GM19193 (cell line): ENCODE measurements around the gene LAMA5.

Experiments used
- POLR2A ChIP-seq: IDR thresholded peaks from 4 replicates; pipeline ENCODE4 v1.6.1; 2011; ENCODE audit not compliant: insufficient read depth, insufficient read length; ENCODE audit errors: extremely low read depth

LAMA5 gene

DNA sequence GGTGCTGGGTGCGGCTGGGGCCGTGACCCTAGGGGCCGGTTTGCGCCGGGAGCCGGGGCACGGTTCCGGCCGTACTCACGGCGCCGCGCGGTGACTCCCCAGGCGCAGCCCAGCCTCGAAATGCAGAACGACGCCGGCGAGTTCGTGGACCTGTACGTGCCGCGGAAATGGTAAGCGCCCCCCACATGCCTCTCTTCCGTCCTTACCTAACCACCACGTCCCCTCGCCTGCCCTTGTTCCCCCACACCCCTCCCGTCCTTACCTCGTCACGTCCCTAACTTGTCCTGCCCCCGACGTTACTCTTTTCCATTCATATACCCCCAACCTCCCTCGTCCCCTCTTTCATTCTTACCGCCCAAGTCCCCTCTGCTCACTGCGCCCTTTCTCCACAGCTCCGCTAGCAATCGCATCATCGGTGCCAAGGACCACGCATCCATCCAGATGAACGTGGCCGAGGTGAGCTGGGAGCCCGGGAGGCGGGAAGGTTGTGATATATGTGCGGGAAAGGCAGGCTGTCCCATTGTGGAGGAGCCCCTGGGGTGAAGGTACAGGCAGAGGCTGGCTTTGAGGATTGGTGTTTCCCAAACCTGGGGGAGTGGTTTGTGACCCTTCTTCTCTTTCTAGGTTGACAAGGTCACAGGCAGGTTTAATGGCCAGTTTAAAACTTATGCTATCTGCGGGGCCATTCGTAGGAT, 20.3 kb upstream of the LAMA5 start:
- TF ChIP-seq POLR2A, result no peak

DNA sequence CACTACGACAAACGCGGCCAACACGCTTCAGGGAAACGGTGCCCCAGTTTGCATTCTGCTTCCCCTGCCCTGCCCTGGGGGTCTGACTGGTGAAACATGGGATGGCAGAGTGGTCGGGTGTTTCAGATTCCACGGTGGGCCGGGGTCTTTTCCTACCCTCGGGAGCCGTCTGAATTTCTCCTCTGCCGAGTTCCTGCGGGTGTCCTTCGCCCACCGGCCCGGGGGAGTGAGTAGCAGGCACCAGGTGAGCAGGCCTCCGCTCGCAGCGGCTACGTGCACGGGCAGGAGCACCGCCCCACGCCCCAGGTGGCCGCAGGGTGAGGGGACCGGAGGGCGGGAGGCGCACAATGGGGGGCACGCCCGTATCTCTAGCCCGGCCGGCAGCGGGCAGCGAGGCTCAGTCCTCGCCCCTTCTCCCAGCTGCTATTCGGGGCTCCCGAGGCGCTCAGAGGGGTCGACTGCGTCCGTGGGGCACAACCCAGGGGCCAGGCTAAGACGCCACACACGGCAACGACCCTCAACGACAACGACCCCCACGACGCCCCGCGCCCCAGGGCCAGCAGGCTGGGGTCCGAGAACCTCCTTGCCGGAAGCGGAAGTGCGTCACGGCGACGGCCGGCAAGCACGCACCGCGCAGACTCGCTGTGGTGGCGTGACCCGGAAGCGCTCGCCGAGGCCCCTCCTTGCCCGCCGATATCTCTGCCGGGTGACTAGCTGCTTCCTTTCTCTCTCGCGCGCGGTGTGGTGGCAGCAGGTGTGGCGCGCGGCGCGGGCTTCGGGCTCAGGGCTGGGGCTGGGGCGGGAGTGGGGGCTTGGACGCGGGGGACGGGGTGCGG, 19.5 kb upstream of the LAMA5 start, which contains the start of gene RPS21:
TSS of gene RPS21 (plus strand) at position 721 of the 836 bp plus-strand sequence. CDS start 236 bp downstream, outside the sequence.
- peak; percentile 95 for TF ChIP-seq POLR2A

DNA sequence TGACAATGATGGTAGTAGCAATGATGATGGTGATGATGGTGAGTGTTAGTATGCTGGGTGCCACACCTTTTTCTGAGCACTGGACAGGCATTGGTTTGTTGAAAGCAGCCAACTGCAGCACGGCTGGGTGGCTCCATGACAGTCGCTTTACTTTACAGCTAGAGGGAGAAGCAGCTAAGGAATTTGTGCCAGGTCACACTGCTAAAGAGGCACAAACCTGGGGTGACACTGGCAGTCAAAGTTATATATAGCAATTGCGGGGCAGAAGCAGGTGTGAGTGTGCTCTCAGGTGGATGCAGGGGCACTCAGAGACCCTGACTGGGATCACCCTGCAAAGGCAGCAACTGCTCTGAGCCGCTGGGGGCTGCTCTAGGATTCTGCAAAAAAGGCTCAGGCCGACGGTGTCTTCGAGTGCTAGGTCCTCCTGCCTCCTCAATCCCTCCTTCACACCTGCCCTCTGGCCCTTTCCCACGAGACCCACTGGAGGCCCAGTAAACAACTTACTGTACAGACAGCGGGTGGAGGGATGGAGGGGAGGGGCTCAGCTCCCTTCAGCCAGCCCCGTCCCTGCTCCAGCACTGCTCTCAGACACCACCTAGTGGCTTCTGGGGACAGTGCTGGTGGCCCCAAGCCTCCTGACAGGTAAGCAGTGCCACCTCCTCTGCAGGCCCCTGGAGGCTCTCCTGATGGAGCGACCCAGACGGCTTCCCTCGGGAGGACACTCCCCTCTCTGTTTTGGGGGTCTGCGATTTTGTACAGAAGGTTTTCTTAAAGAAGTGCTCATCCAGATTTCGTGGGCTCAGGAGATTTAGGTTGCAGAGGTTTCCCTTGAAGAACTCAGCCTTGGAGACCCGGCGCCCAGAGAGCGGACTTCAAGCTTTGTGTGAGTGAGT, 15.4 kb upstream of the LAMA5 start:
- TF ChIP-seq POLR2A, result no peak

DNA sequence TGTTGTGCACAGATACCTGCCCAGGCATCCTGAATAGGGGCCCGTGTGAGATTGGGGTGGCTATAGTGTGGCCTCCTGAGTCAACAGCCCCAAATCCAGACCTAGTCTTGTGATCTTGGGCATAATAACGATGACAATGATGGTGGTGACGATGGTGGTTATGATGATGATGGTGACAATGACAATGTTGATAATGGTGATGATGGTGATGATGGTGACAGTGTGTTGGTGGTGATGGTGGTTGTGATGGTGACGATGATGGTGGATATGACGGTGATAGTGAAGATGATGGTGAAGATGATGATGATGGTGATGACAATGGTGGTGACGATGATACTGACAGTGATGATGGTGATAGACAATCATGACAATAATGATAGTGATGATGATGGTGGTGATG, 14.7 kb upstream of the LAMA5 start:
- TF ChIP-seq POLR2A, result no peak

DNA sequence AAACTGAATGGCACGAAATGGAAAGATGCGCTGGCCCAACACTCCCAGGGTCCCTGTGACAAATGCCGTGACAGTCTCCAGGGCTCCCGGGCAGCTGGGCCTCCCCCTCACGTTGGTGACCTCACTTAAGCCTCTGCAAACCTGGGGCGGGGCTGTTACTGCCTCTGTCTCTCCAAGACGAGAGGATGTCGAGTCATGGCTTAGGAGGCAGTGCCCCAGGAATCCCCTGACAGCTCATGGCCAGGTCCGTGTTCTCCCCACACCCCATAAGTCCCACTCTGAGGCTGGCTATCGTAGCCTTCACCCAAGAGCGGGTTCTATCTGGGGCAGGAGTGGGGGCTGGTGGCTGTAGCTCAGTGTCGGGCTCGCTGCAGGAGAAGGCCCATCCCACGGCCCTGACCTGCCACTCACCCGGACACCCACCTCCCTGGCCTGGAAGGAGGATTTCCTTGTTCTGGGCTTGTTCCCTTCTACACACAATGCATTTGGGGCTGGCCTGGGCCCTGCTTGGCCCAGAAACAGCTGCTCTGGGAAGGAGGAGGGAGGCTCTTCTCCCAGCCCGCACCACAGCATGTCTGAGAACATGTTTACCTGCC, 14.2 kb upstream of the LAMA5 start:
- no peak for TF ChIP-seq POLR2A

DNA sequence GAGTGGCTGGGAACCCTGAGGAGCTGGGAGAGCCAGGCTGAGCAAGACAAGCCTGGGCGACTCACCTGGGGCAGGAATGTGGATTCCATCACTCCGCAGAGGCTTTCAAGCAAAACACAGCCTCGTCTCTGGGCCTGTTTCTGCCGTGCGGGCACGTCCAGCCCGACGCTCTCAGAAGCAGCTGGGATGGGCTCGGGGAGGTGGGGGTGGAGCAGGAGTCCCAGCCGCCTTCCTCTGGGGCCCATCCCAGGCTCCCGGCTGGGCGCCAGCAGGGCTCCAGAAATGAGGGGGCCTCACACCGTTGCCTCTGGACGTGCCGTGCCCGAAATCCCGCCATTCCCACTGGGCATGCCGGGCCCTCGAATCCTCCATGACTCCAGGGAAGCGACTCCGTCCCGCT, 11.1 kb upstream of the LAMA5 start:
- peak; percentile 5 for TF ChIP-seq POLR2A

DNA sequence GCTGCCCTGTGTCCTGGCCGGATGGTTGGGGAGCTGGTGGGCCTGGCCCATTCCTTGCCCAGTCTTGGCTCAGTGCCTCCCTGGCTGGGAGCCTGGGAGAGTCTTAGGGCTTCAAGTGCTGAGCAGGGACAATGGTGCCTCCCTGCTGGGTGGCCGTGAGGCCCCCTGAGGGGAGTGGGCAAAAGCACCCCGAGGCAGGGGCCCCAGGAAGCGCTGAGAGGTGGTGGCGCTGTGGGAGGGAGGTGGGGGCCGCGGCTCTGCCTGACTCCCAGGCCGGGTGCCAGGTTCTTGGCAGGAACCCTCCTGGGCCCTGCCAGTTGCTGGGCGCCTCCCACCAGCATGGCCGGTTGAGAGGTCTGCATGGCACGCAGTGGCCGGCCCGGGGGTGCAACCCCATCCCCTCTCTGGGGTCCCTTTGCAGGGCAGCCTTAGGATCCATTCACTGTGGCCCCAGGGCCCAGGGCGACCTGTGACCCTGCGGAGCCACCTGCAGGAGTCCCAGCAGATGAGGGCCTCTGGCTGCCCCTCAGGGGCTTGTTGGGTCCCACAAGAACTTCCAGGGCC, 10.6 kb upstream of the LAMA5 start:
- TF ChIP-seq POLR2A, result no peak

DNA sequence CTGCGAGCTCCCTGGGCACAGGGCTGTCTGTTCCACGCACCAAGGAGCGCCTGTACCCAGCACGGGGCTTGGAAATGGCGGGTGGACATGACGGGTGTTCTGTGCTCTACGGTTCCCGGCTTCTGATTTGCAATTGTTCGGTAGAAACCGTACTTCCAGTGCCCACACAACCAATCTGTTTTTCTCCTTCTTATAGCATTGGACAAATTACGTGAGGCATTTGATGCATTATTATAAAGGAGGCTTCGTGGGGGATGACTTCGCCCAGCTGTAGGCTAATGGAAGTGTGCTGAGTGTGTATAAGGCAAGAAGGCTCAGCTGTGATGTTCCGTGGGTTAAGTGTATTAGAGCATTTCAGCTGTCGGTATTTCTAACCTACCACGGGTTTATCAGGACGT, 10.0 kb upstream of the LAMA5 start:
- TF ChIP-seq POLR2A, result no peak

DNA sequence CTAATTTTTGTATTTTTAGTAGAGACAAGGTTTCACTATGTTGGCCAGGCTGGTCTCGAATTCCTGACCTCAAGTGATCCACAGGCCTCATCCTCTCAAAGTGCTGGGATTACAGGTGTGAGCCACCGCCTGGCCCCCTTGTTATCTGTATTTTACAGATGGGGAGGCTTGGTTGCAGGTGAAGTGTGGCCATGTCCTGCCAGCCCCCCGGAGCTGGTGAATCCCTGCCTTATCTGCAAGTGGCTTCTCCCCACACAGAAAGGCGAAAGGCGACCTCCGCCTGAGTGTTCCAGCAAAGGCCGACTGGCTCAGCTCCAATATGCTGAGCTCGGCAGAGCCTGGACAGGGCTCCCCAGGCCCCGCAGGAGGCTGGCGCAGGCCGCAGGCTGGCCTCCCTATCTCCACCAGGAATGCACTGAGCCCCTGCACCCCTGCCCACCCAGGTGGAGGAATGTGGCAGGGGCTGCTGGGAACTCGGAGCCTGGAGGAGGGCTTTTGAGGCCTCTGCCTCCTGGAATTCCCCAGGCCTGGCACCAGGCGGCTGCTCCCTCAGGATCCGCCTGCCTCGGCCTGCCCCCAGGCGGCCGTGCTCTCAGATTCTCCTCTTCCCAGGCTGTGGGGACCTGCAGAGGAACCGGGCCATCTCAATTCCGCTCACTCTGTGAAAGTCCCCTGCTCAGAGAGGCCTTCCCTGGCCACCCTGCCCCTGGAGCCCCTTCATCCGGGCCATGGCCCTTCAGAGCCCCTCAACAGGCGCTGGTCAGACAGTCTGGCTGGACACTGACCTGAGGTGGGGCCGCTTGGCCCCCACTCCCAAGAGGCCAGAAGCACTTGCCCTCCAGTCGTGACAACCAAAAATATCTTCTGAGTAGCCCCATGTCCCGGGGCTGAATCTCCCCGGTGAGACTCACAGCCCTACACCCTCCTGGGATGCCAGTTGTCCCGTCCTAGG, 9.3 kb upstream of the LAMA5 start:
- no peak for TF ChIP-seq POLR2A

DNA sequence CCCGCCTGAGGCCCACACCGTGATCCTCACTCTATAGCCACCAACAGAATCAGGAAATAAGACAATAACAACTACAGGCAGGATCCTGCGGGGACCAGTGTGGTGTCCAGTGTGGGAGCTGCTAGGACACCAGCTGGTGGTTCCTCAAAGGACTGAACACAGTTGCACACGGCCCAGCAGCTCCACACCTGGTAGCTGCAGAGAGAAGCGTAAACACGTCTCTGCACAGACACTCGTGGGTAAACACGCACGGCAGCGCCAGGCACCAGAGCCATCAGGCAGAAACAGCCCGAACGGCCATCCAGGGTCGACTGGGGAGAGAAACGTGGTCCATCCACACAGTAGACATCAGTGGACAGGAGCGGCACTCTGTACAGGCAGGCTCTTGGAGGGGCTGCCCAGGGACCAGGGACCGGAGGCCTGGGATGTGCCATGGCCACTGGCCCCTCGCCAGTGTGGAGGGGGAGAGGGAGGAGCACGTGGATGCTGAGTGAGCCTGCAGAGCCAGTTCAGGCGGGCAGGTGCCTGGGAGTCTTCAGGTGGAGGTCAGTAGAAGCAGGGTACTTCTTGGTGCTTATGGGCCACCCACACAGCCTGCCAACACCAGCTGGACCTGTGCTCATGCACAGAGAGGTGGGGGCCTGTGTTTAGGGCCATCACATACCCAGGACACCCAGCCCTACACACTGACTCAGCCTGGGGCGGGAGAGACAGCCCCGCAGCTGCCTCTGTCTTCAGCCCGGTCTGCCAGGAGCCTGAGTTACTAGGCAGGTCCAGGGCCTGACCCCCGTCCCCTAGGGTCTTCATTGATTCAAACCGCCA, 7.4 kb upstream of the LAMA5 start:
- TF ChIP-seq POLR2A, result no peak

DNA sequence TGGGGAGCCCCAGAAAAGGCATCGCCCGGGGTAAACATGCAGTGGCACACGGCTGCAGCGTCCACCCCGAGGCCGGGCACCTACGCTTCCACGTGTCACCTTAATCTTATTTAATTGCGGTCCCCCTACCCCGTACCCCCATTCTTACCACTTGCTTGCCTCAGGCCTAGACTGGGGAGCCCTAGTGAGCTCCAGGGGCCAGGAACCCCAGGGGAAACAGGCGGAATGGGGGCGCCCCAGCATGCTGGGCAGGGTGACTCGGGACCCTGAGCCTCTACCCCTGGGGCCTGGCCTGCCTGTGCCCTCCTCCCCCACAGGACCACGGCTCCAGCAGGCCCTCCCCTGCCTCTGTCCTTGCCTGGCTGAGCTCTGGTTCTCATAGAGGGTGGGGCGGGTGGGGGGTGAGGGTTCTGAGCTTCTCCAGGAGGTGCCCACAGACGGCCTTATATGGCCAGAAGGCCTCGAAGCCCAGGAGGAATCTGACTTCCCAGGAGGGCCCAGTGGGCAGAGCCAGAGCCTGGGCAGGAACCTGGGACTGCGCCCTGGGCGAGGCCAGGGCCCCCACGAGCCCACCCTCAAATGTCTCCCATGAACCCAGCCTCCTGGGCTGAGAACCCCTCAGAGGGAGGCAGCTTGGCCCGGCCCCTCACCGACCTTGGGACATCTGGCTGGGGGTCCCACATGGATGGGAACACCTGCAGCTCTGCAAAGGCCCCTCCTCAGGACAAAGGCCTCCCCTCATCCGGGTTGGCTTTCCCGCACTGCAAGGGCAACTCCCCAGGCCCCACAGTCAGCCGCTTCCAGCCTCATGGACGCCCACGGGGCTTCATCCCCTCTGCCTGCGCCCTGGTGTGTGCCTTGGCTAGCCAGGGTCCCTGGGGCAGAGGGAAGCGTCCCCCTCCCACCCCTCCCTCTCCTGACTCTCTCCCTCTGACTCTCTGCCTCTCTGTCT, 5.2 kb upstream of the LAMA5 start:
- TF ChIP-seq POLR2A, result no peak

DNA sequence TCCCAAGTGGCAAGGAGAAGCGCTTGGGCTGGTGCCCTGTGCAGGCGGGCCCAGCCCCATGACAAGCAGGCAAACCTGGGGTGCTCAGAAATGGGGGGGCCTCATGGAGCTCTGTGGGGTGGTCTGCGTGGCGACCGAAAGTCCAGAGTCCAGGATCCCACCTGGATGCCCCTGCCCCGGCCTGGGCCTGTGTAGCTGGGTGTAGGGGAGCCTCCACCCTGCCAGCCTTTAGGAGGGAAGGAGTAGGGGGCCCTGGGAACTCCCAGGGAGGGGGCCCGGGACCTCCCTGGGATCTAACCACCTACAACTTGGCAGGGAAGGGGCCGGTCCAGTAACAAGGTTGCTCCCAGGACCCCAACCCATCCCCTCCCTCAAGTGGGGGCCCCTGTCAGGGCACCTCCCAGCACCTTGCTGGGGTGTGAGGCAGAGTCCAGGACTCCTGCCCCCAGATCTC, 4.5 kb upstream of the LAMA5 start:
- TF ChIP-seq POLR2A, result no peak
